ENCODE measurements around the gene EXOG. TPM values are rescaled to one million over a fixed set of nuclear protein-coding genes. Genes with fewer than 3 reads are reported as not detected.
A peak's percentile ranks its signal among the peaks of the same experiment; 100 is the strongest.

EXOG gene
- polyA plus RNA-seq, 3 donors, result 11.4 to 16.0 (median 11.5) TPM

DNA sequence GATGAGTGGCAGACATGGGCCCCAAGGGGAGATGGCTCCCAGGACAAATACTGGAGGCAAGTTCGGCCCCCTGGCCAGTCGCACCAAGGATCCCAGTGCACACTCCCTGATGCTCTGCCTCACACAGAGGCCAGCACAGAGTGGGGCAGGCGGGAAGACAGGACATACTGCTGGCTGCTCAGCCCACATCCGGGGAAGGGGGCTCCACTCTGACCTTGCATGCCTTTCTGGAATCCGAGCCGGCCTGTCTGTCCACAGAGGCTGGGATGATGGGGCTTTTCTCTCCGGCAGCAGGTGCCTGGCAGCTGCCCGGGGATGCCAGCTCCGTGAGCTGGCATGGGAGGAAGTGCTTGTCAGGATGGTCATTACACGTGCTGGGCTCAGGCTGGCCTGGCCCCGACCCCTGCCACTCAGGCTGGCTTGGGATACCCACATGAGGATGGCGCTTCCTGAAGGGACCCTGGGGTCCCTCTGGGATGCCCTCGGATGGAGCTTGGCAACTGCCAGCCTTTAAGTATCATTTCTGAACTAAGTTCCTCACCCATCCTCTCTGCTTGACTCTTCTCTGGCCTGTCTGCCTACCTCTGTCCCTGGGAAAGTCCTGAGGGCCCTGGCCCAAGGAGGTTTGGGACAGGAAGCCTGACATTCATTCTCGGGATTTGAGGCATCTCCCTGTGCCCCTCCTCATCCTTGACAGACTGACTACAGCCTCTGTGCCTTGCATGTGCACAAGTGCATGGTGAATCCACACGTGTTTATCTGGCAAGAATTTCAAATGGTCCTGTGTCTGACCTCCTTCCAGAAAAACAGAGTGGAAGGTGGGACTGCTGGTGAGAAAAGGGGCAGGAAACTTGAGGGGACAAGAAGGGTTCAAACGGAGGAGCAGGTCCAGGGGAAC is 46.5 kb downstream of the EXOG start:
- peak in 1 of 3 donors; percentile 16 for DNase-seq (ENCODE audit: low read depth in 3 of 3, low spot score in 2 of 3)

DNA sequence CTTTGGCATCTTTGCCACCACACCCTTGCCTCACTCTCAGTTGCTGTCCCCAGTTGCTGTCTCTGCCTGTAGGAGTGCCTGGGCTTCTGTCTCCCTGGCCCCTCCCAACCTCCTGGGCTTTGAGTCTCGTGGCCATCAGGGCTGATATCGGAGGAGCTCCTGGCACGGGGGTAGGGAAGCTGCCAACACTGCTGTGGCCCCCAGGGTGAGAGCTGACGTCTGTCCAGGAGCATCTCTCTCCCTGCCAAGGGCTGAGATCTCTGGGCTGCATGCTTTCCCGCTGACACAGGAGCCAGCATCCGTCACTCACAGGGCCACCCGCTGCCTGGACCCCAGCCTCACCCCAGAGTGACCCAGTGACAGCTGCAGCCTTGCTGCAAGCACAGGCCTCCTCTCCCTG is 47.4 kb downstream of the EXOG start:
- no peak for DNase-seq (ENCODE audit: low read depth in 3 of 3, low spot score in 2 of 3)

DNA sequence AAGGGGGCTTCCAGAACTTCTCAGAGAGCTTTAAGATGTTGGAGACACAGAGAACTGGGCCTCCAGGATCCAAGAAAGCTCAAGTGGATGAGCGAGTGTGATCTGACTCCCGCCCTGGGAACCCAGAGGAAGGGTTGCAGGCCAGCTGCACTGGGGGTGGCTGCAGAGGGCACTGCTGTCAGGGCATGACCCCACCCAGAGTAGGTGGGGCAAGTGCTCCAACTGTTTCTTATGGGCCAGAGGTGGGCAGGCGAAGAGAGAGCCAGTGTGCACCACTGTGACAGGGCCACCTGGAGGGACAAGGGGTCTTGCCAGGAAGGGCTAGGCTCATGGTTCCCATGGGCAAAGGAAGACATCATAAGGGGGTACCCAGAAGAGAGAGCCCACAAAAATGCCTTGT is 48.8 kb downstream of the EXOG start:
- DNase-seq (ENCODE audit: low read depth in 3 of 3, low spot score in 2 of 3), result no peak

GRCh38 chr3:38545550-38545949 is 49.4 kb downstream of the EXOG start:
- DNase-seq (ENCODE audit: low read depth in 3 of 3, low spot score in 2 of 3), result no peak

DNA sequence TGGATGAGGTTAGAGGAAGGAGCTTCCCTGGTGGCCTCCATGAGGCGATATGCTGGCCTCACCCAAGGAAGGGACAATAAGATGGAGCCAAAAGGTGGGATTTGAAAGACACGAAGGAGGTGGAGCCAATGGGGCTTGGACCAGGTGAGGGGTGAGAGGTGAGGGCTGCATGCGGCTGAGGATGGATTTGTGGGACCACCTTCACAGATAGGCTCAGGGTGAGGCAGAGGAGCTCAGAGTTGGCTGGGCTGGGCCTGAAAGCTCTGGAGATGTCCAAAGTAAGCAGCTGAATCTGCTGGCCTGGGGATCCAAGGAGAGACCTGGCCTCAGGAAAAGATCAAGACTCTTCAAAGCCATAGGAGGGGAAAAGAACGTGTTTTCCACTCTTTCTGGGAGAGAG is 49.8 kb downstream of the EXOG start:
- DNase-seq (ENCODE audit: low read depth in 3 of 3, low spot score in 2 of 3), result no peak

DNA sequence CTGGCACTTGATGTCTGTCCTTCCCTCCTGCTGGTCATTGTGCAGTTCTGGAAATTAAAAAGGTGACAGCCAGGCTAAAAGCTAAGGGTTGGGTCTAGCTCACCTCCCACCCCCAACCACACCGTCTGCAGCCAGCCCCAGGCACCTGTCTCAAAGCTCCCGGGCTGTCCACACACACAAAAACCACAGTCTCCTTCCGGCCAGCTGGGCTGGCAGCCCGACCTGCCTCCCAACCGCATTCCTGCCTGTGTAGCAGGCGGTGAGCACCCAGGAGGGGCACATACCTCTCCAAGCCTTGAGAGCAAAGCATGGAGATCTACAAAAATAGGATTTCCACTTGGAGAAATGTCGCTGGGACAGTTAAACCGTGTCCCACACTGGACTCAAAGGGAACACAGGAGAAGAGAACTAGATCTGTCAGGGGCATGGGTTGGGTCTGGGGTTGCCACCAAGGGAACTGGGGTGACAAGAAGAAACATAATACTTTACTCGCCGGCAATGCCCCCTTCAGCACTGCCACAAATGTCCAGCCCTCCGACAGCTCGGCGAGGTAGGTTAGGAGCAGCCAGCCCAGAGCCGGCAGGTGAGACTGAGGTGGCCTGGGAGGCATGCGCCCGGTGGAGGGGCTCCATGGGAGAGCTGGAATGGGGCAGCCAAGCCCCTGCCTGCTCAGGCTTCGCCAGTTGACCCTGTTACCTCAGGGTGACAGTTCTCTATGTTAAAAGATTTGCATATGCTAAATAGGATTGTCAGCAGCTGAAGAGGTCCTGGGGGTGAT is 52.2 kb downstream of the EXOG start:
- no peak for DNase-seq (ENCODE audit: low read depth in 3 of 3, low spot score in 2 of 3)

- no peak for DNase-seq (ENCODE audit: low read depth in 3 of 3, low spot score in 2 of 3)
Observed at GRCh38 chr3:38549082-38549481, 52.9 kb downstream of the EXOG start.

- DNase-seq (ENCODE audit: low read depth in 3 of 3, low spot score in 2 of 3), result no peak
Observed at GRCh38 chr3:38549486-38549885, 53.3 kb downstream of the EXOG start.

DNA sequence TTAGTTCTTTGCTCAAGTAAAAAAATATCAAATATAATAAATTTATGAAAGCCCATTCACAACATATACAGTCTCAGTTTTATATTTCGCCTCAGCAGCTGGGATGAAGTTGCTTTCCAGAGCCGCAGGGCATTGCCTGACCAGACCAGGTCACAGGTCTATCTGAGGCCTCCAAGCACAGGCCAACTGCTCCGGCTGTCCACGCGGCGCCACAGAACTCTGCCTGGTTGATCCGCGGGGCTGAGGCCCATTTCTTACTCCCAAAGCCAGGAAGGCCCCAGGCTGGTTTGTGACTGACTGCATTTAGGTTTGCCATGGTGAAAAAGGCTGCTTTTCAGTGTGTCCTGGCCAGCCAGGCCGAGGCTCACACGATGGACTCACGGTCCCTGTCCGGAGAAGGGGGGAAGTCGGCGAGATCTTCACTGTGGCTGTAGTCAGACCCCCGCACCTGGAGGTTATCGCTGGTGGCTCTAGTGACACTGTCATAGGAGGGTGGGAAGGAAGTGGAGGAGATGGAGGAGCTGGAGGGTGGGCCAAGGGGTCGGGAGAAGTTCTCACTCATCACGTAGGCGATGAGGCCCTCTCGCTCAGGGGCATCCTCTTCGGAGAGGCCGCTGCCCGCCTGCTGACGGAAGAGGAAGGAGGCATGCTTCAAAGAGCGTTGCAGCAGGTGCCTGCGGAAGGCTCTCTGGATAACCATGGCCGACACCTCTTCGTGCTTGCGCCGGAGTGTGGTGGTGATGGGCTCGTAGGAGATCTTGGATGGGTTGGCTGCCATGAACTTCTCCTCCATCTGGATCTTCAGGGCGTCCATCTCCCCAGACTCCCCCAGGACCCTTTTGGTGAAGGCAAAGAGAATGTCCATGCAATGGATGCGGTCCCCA is 54.1 kb downstream of the EXOG start:
- no peak for DNase-seq (ENCODE audit: low read depth in 3 of 3, low spot score in 2 of 3)

DNA sequence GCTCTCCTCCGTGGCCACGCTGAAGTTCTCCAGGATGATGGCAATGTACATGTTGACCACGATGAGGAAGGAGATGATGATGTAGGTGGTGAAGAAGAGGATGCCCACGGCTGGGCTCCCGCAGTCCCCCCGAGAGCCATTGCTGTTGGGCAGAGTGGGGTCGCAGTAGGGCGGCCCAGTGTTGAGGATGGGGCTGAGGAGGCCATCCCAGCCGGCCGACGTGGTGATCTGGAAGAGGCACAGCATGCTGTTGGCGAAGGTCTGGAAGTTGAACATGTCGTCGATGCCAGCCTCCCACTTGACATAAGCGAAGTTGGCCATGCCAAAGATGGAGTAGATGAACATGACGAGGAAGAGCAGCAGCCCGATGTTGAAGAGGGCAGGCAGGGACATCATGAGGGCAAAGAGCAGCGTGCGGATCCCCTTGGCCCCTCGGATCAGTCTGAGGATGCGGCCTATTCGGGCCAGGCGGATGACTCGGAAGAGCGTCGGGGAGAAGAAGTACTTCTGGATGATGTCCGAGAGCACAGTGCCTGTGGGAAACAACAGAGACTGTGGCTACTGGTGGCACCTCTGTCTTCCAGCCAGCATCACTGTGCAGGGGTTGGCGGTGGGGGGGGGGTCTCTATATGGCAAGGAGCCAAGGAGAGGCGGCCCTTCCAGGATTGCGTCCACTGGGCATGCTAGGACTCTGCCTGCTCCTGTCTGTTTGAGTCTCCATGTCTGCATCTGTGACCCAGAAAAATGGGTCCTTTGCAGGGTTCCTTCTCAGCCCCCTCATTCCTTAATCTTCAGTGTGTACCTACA is 55.1 kb downstream of the EXOG start:
- DNase-seq (ENCODE audit: low read depth in 3 of 3, low spot score in 2 of 3), result no peak

GRCh38 chr3:38552364-38552763 is 56.2 kb downstream of the EXOG start:
- no peak for DNase-seq (ENCODE audit: low read depth in 3 of 3, low spot score in 2 of 3)

DNA sequence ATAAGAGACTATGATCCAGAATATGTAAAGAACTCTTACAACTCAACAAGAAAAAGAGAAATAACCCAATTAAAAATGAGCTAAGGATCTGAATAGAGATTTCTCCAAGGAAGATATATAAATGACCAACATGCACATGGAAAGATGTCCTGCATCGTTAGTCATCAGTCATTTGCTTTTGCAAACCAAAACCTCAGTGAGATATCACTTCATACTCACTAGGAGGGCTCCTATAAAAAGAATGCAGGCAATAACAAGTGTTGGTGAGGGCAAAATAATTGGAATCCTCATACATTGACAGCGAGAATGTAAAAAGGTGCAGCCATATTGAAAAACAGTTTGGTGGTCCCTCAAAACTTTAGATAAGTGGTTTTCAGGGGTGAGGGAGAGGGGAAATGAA is 56.9 kb downstream of the EXOG start:
- DNase-seq (ENCODE audit: low read depth in 3 of 3, low spot score in 2 of 3), result no peak

DNA sequence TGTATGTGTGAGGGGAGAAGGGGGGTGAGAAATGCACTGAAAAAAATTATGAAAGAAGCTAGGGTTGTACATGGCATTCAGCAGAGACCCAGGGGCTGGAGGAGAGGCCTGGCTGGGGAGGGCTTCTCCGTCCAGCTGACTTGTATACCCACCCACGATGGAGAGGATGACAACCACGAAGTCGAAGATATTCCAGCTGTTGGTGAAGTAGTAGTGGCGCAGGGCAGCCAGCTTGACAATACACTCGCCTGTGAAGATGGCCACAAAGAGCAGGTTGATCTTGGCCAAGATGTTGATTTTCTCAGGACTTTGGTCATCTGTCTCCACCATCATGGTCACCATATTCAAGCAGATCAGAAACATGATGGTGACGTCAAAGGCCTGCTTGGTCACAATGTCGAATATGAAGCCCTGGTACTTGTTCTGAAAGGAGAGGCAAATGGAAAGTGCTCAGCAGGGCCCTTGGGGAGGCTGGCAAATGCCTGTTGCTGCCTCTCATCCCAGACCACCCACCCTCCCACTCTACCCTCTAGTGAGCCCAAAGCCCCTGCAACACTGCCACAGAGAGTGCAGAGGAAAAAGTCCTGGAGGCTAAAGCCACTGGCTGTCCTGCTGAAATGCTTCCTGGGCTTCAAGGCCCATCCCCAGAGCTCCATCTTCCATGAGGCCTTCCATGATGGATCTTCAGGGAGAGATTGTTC is 58.1 kb downstream of the EXOG start:
- no peak for DNase-seq (ENCODE audit: low read depth in 3 of 3, low spot score in 2 of 3)

GRCh38 chr3:38555149-38555840 is 59.2 kb downstream of the EXOG start:
- no peak for DNase-seq (ENCODE audit: low read depth in 3 of 3, low spot score in 2 of 3)

- no peak for DNase-seq (ENCODE audit: low read depth in 3 of 3, low spot score in 2 of 3)
Observed at GRCh38 chr3:38555926-38556325, 59.8 kb downstream of the EXOG start.

DNA sequence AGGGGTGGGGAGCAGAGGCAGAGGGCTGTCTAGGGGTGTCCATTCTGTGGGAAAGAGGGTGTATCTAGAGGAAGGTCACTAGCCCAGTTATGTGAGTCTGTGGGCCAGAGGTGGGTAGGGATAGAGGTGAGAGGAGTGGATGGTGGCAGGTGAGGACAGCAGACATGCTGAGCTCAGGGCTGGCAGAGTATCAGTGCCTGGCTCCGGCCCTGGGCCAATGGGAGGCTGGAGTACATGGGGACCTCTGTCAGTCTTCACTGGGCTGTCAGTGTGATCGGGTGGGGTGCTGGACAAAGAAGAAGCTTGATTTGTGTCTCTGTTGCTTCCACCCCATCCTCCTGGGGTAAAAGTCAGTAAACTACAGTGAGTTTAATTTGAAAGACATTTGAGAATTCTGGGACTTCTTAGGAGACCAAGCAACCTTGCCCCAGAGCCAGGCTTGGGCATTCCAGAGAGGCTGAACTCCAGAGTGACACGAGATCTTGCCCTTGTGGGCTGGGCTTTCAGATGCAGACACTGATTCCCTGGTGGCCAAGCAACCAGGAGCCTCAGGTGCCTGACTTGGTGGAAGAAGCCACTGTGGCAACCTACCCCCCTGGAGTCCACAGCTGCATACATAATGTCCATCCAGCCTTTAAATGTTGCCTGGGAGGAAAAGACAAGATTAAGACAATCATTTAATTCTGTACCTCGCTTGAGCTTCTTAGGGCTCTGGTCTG is 60.7 kb downstream of the EXOG start:
- DNase-seq (ENCODE audit: low read depth in 3 of 3, low spot score in 2 of 3), result no peak

DNA sequence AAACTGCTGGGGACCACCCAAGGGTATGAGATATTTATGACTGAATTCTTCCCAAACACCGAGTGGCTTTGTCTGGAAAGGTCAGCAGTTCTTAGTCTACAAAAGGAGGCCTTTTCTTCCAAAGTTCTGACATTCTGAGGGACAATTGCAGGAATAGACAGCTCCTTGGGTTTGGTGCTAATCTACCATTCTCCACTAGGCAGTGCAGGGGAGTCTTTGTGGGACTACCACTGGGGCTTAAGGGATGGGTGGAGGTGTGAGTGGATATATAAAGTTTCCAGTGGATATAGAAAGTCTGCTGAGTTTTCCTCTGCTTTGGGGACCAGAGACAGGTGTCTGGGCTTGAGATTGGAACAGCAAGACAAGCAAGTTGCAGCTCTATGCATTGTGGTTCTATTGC is 62.7 kb downstream of the EXOG start:
- DNase-seq (ENCODE audit: low read depth in 3 of 3, low spot score in 2 of 3), result no peak

- DNase-seq (ENCODE audit: low read depth in 3 of 3, low spot score in 2 of 3), result no peak
Observed at GRCh38 chr3:38560284-38560683, 64.1 kb downstream of the EXOG start.

All from right renal cortex interstitium (tissue), 3 donors.